Measurements from ENCODE around the gene OVCH2. TPM values are rescaled to one million over a fixed set of nuclear protein-coding genes. Genes with fewer than 3 reads are reported as not detected.

The OVCH2 gene
- total RNA-seq, 1 donor from 2014 or later, result not detected

DNA sequence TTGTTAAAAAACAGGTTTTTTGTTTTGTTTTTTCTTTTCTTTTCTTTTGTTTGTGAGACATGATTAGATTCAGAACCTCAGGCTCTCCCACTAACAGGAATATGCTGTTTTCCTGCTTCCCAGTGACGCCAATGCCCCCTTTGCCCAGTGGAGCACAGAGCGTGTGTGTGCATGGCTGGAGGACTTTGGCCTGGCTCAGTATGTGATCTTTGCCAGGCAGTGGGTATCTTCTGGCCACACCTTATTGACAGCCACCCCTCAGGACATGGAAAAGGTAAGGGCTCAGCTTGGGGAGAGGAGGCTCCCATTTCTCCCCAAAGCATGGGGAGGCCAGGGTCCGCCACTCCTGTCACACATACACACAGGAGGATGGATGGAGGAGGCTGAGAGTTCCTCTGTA is 58.0 kb downstream of the OVCH2 start:
- TF ChIP-seq, protein P1, sequence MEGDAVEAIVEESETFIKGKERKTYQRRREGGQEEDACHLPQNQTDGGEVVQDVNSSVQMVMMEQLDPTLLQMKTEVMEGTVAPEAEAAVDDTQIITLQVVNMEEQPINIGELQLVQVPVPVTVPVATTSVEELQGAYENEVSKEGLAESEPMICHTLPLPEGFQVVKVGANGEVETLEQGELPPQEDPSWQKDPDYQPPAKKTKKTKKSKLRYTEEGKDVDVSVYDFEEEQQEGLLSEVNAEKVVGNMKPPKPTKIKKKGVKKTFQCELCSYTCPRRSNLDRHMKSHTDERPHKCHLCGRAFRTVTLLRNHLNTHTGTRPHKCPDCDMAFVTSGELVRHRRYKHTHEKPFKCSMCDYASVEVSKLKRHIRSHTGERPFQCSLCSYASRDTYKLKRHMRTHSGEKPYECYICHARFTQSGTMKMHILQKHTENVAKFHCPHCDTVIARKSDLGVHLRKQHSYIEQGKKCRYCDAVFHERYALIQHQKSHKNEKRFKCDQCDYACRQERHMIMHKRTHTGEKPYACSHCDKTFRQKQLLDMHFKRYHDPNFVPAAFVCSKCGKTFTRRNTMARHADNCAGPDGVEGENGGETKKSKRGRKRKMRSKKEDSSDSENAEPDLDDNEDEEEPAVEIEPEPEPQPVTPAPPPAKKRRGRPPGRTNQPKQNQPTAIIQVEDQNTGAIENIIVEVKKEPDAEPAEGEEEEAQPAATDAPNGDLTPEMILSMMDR (IDR thresholded peaks at IDR 0.05; ENCODE audit: borderline replicate concordance), result no peak
- H3K4me3 ChIP-seq, result no peak overlapping the region
- no peak overlapping the region for H3K27ac ChIP-seq (replicated peaks)
- no peaks in the 10 kb centered on the region for H3K9me3 ChIP-seq (replicated peaks)
- H3K36me3 ChIP-seq, result peaks cover 53% of the 10 kb centered on the region
- intact Hi-C loops (cut with micrococcal nuclease), result no loop called here
- no peaks in the 10 kb centered on the region for H3K4me1 ChIP-seq
- DNase-seq, result no peak
- no peaks in the 10 kb centered on the region for H3K27me3 ChIP-seq (ENCODE audit: low read depth)

DNA sequence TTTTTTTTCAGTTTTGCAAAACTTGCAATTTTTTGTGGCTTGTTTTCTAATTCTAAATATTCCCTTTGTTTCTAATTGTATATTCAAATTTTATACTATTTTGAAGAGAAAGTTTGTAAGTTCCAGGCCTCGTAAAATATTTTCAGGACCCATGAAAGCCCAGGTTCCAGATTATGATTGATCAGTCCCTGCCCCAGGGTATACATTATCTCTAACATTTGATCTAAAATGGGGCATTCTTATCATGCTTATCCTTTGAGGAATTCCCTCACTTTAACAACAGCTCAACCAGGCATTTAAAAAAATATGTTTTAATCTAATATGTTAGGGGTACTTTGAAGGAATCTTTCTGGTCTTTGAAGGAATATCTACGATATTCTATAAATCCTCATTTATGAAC is 59.4 kb downstream of the OVCH2 start:
- TF ChIP-seq, protein P1 (IDR thresholded peaks at IDR 0.05; ENCODE audit: borderline replicate concordance), result no peak
- Histone ChIP-seq H3K36me3 (peaks cover 54% of the 10 kb centered on the region), H3K27me3 (ENCODE audit: low read depth) (no peaks in the 10 kb centered on the region), H3K27ac (replicated peaks) (no peak overlapping the region), H3K4me1 (no peaks in the 10 kb centered on the region), H3K4me3 (no peak overlapping the region), H3K9me3 (replicated peaks) (no peaks in the 10 kb centered on the region)
- DNase-seq, result no peak
- intact Hi-C loops (cut with micrococcal nuclease), result no loop called here

DNA sequence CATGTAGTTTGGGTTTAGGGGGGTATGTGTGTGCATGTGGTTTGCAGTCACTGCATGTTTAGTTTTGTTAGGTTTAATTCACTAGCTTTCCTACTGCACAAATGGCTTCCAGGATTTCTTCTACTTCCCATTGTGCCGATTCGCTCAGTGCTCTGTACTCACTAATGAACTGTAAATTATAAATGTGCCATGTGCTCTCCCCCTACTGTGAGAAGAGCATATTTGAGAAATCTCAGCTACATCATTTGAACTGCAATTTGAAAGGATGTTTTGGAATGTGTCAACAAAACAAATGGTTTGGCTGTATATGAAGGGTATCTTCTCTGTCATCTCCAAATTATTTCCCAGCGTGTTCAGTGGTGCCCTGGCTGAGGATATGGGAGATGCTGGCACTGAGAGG is 61.1 kb downstream of the OVCH2 start:
- intact Hi-C loops (cut with micrococcal nuclease), result no loop called here
- TF ChIP-seq, protein P1 (IDR thresholded peaks at IDR 0.05; ENCODE audit: borderline replicate concordance), result no peak
- Histone ChIP-seq H3K27me3 (ENCODE audit: low read depth) (no peaks in the 10 kb centered on the region), H3K36me3 (peaks cover 55% of the 10 kb centered on the region), H3K4me1 (no peaks in the 10 kb centered on the region), H3K27ac (replicated peaks) (no peak overlapping the region), H3K9me3 (replicated peaks) (no peaks in the 10 kb centered on the region), H3K4me3 (no peak overlapping the region)
- no peak for DNase-seq

DNA sequence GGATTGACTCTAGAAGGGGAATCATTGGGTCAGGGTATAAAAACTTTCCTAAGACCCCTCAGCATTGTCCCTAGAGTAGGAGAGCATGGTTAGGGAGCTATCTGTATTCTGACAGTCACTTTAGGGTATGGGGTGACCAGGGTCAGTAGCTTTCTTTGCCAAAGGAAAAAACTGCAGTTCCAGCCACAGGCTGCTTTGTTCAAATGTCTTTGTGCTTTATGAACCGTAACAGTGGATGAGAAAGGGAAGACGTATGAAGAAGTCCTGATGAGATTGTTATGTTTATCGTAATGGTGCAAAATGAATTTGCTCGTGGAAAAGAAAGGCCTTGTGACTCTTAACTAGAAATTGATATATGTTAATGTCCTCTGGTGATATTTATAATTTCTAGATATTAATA is 63.0 kb downstream of the OVCH2 start:
- peaks cover 42% of the 10 kb centered on the region for H3K36me3 ChIP-seq
- no peak overlapping the region for H3K4me3 ChIP-seq
- TF ChIP-seq, protein P1 (IDR thresholded peaks at IDR 0.05; ENCODE audit: borderline replicate concordance), result no peak
- H3K27me3 ChIP-seq (ENCODE audit: low read depth), result no peaks in the 10 kb centered on the region
- H3K4me1 ChIP-seq, result peaks cover 14% of the 10 kb centered on the region
- H3K27ac ChIP-seq (replicated peaks), result no peak overlapping the region
- DNase-seq, result no peak
- intact Hi-C loops (cut with micrococcal nuclease), result no loop called here
- H3K9me3 ChIP-seq (replicated peaks), result no peaks in the 10 kb centered on the region

DNA sequence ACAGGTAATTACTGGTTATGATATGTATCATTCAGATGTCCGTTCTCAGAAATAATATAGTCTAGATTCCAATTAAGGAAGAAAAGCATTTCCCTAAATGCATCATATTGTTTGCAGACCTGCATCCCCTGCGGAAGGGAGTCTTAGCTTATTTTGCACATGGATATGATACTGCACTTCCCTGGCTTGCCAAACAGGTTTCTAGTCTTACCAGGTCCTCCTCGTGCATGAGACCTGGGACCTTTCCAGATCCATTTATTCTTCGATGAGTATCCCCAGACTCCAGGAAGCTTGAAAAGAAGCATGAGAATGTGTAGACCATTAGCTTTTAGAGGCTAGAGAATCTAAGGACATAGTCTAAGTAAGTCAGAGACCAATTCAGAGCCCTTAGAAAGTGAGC is 63.5 kb downstream of the OVCH2 start:
- H3K4me3 ChIP-seq, result no peak overlapping the region
- TF ChIP-seq, protein P1 (IDR thresholded peaks at IDR 0.05; ENCODE audit: borderline replicate concordance), result no peak
- no peak for DNase-seq

DNA sequence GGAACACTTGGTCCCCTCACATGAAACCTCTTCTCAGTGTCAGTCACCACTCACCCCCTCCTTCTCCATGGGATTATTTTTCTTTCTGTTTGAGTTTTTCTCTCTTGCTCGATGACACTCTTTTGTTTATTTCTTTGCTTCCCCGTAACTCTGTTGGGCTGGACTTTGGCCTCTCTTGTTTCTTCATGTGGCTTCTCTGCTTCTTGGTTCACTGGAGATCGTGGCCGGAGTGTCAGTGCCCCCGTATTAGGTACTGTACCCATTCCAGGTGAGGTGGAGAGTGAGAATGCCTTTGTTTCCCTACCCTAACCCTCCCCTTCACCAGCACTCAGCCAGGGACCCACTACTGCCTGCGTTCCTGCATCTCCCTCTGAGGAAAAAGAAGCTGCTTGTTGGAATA is 65.5 kb downstream of the OVCH2 start:
- DNase-seq, result no peak
- intact Hi-C loops (cut with micrococcal nuclease), result no loop called here
- Histone ChIP-seq H3K27me3 (ENCODE audit: low read depth) (no peaks in the 10 kb centered on the region), H3K27ac (replicated peaks) (no peak overlapping the region), H3K9me3 (replicated peaks) (no peaks in the 10 kb centered on the region), H3K4me3 (no peak overlapping the region), H3K36me3 (peaks cover 60% of the 10 kb centered on the region), H3K4me1 (peaks cover 29% of the 10 kb centered on the region)
- TF ChIP-seq, protein P1 (IDR thresholded peaks at IDR 0.05; ENCODE audit: borderline replicate concordance), result no peak

More for the DNA sequence above, 63.5 kb downstream of the OVCH2 start:
- Histone ChIP-seq H3K4me1 (peaks cover 20% of the 10 kb centered on the region), H3K9me3 (replicated peaks) (no peaks in the 10 kb centered on the region), H3K27me3 (ENCODE audit: low read depth) (no peaks in the 10 kb centered on the region), H3K27ac (replicated peaks) (no peak overlapping the region), H3K36me3 (peaks cover 42% of the 10 kb centered on the region)
- intact Hi-C loops (cut with micrococcal nuclease), result no loop called here
